GM20000 (cell line): ENCODE measurements around the gene RPS6KC1.

ENCODE experiments used
- DNase-seq: peaks from one replicate; pipeline ENCODE4 v3.0.0; 2012; ENCODE audit warnings: low spot score
- CTCF ChIP-seq: IDR thresholded peaks from 2 replicates; pipeline ENCODE4 v1.5.1; 2012; ENCODE audit warnings: mild to moderate bottlenecking, control low read depth; ENCODE audit errors: extremely low read depth, missing control alignments

The RPS6KC1 gene

GRCh38 chr1:213245260-213245910 is 194.3 kb downstream of the RPS6KC1 start:
- DNase-seq: no peak
- TF ChIP-seq CTCF: no peak

DNA sequence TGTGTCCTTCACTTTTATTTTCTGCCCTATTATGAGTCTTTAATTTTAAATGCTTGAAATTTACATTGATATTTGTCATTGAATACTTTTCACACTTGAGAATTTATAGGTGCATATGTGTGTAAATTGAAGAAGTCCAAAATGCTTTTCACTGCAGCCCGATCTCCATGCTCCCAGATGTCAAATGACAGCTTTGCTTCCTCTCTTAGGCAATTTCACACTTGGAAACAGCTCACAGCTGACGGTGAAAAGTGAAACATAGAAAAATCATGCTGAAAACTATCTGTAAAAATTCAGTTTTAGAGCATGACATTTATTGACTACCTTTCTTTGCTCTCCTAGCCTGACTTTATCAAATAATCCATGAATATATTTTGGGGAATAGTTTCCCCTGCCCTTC is 196.0 kb downstream of the RPS6KC1 start:
- no peak for TF ChIP-seq CTCF
- no peak for DNase-seq

- no peak for DNase-seq
- TF ChIP-seq CTCF: no peak
Measured at GRCh38 chr1:213249395-213249794, 198.4 kb downstream of the RPS6KC1 start.

GRCh38 chr1:213250041-213250440 is 199.0 kb downstream of the RPS6KC1 start:
- no peak for TF ChIP-seq CTCF
- no peak for DNase-seq

- TF ChIP-seq CTCF: no peak
- no peak for DNase-seq
Measured at GRCh38 chr1:213250446-213250845, 199.4 kb downstream of the RPS6KC1 start.

- no peak for DNase-seq
- no peak for TF ChIP-seq CTCF
Measured at GRCh38 chr1:213251972-213252371, 200.9 kb downstream of the RPS6KC1 start.

- no peak for TF ChIP-seq CTCF
- peak; percentile 23 for DNase-seq
Measured at GRCh38 chr1:213256438-213257087, 205.5 kb downstream of the RPS6KC1 start.
